GM23338 (cell line): ENCODE results near the gene PRR36. TPM values are rescaled to one million over a fixed set of nuclear protein-coding genes. Genes with fewer than 3 reads are reported as not detected.

Experiments used
- ATAC-seq: fragments of 200-7000 bp; cut with Tn5 transposase; 3 replicates; pipeline ENCODE4 v1.9.1; 2020
- DNase-seq: peaks from one replicate; pipeline ENCODE4 v3.0.0-alpha.2; 2015; ENCODE audit warnings: low spot score
- H2AFZ ChIP-seq: fragments of 200-600 bp; sonication (generic); 2 replicates; pipeline ENCODE4 v1.8.0; 2016; ENCODE audit warnings: antibody characterized with exemption, mild to moderate bottlenecking, moderate library complexity
- H3F3A ChIP-seq: fragments of 200-600 bp; sonication (generic); replicated peaks from 2 replicates; pipeline ENCODE4 v1.8.0; 2017; ENCODE audit warnings: antibody characterized with exemption, mixed run types, low read depth
- H3K27ac ChIP-seq: fragments of 200-600 bp; sonication (generic); 2 replicates; pipeline ENCODE4 v1.6.1; 2016; ENCODE audit warnings: low read depth
- H3K27me3 ChIP-seq: fragments of 200-600 bp; sonication (generic); 2 replicates; pipeline ENCODE4 v1.8.0; 2016; ENCODE audit warnings: mild to moderate bottlenecking, mixed run types, moderate library complexity; ENCODE audit not compliant: insufficient read depth
- H3K36me3 ChIP-seq: fragments of 200-600 bp; sonication (generic); 2 replicates; pipeline ENCODE4 v1.8.0; 2016; ENCODE audit warnings: mild to moderate bottlenecking; ENCODE audit not compliant: insufficient read depth
- H3K4me1 ChIP-seq: fragments of 200-600 bp; sonication (generic); 2 replicates; pipeline ENCODE4 v1.8.0; 2016; ENCODE audit warnings: mild to moderate bottlenecking, moderate library complexity; ENCODE audit not compliant: insufficient read depth
- H3K4me2 ChIP-seq: fragments of 200-600 bp; sonication (generic); 2 replicates; pipeline ENCODE4 v1.7.1; 2017; ENCODE audit warnings: mixed run types
- H3K4me3 ChIP-seq: fragments of 200-600 bp; sonication (generic); 2 replicates; pipeline ENCODE4 v1.6.1; 2016; ENCODE audit warnings: mixed run types
- H3K79me2 ChIP-seq: fragments of 200-600 bp; sonication (generic); replicated peaks from 2 replicates; pipeline ENCODE4 v1.8.0; 2017; ENCODE audit warnings: mild to moderate bottlenecking; ENCODE audit not compliant: insufficient read depth
- H3K9me2 ChIP-seq: fragments of 200-600 bp; sonication (generic); 2 replicates; pipeline ENCODE4 v1.8.0; 2017; ENCODE audit not compliant: insufficient read depth
- H4K20me1 ChIP-seq: fragments of 200-600 bp; sonication (generic); replicated peaks from 2 replicates; pipeline ENCODE4 v1.8.0; 2017; ENCODE audit warnings: mild to moderate bottlenecking; ENCODE audit not compliant: insufficient read depth
- H3K27ac Mint-ChIP-seq: 2 replicates; pipeline ENCODE4 v1.8.0; 2020; ENCODE audit warnings: inconsistent platforms, mild to moderate bottlenecking, moderate library complexity, mixed read lengths
- H3K27me3 Mint-ChIP-seq: 3 replicates; pipeline ENCODE4 v1.8.0; 2022; ENCODE audit warnings: low read depth, mild to moderate bottlenecking, moderate library complexity, mixed read lengths, inconsistent platforms; ENCODE audit not compliant: insufficient read depth, poor library complexity
- H3K36me3 Mint-ChIP-seq: 3 replicates; pipeline ENCODE4 v1.8.0; 2021; ENCODE audit warnings: low read depth, mild to moderate bottlenecking, inconsistent platforms, moderate library complexity, mixed read lengths
- H3K4me1 Mint-ChIP-seq: 3 replicates; pipeline ENCODE4 v1.8.0; 2020; ENCODE audit warnings: mild to moderate bottlenecking, inconsistent platforms, mixed read lengths
- H3K4me3 Mint-ChIP-seq: 3 replicates; pipeline ENCODE4 v1.8.0; 2021; ENCODE audit warnings: moderate library complexity, mild to moderate bottlenecking, inconsistent platforms, mixed read lengths
- H3K9me3 Mint-ChIP-seq: 3 replicates; pipeline ENCODE4 v1.8.0; 2020; ENCODE audit warnings: moderate library complexity, mild to moderate bottlenecking, inconsistent platforms, mixed read lengths
- CREB1 ChIP-seq: fragments of 250-450 bp; sonication (Bioruptor Pico); IDR thresholded peaks from 2 replicates; pipeline ENCODE4 v1.5.0; 2020; ENCODE audit warnings: low read depth, mild to moderate bottlenecking, moderate library complexity
- CTCF ChIP-seq, 2 experiments: fragments of 200-600 bp in 1 of 2; sonication (generic) in 1 of 2; conservative IDR thresholded peaks; 2 replicates each; pipeline versions ENCODE4 v1.5.1 to v1.6.1; 2016 to 2017; ENCODE audit warnings: antibody characterized with exemption in 2 of 2, low read depth in 2 of 2, mild to moderate bottlenecking in 2 of 2, moderate library complexity in 1 of 2
- EZH2 ChIP-seq: fragments of 200-600 bp; sonication (generic); IDR thresholded peaks from one replicate; pipeline ENCODE4 v1.8.0; 2017; ENCODE audit warnings: antibody characterized with exemption, mild to moderate bottlenecking, low read depth; ENCODE audit not compliant: unreplicated experiment
- EZH2phosphoT487 ChIP-seq: fragments of 200-600 bp; sonication (generic); IDR thresholded peaks from one replicate; pipeline ENCODE4 v1.8.1; 2018; ENCODE audit warnings: antibody characterized with exemption; ENCODE audit not compliant: unreplicated experiment
- JUNB ChIP-seq: IDR thresholded peaks from one replicate; pipeline ENCODE4 v1.6.1; 2016; ENCODE audit warnings: antibody characterized with exemption; ENCODE audit not compliant: unreplicated experiment
- NANOG ChIP-seq: IDR thresholded peaks from 2 replicates; pipeline ENCODE4 v1.6.1; 2016; ENCODE audit warnings: antibody characterized with exemption, borderline replicate concordance
- POLR2AphosphoS5 ChIP-seq: IDR thresholded peaks from 2 replicates; pipeline ENCODE4 v1.6.1; 2016; ENCODE audit warnings: antibody characterized with exemption, low read depth
- STAT1 ChIP-seq: IDR thresholded peaks from one replicate; pipeline ENCODE4 v1.6.1; 2016; ENCODE audit warnings: antibody characterized with exemption; ENCODE audit not compliant: unreplicated experiment
- ZNF114 ChIP-seq: fragments of 250-450 bp; sonication (Bioruptor Pico); IDR thresholded peaks from 2 replicates; pipeline ENCODE4 v1.5.0; 2020; ENCODE audit warnings: mild to moderate bottlenecking, moderate library complexity
- ZNF331 ChIP-seq: fragments of 250-450 bp; sonication (Bioruptor Pico); IDR thresholded peaks from 2 replicates; pipeline ENCODE4 v1.5.0; 2020; ENCODE audit warnings: low read depth, mild to moderate bottlenecking, moderate library complexity
- ZNF462 ChIP-seq: fragments of 250-450 bp; sonication (Bioruptor Pico); IDR thresholded peaks from 2 replicates; pipeline ENCODE4 v1.5.0; 2020; ENCODE audit warnings: mild to moderate bottlenecking, moderate library complexity
- polyA plus RNA-seq: library from polyadenylated mRNA; unstranded; fragments of >200 nt; fragmentation: Nextera tagmentation; extraction: Ambion mirVana; gene quantifications from 2 replicates; pipeline ENCODE4 v1.2.1, GENCODE V29; 2016
- total RNA-seq: library from RNA; depleted of rRNA; stranded (reverse); fragments of >200 nt; shearing (Covaris generic); gene quantifications from 2 replicates; pipeline ENCODE4 v1.2.3, GENCODE V29; 2014

The PRR36 gene
- total and polyA plus RNA-seq, 2 experiments from 2014 or later = 17.6 to 17.9 TPM

- no peaks in the 10 kb centered on the region for H3K9me3 Mint-ChIP-seq
These were observed 25.3 kb downstream of the PRR36 start for GRCh38 chr19:7848779-7849457.

GRCh38 chr19:7847664-7848063, 26.5 kb downstream of the PRR36 start:
- Histone ChIP-seq H3K27me3 (no peaks in the 10 kb centered on the region), H3K9me2 (no peaks in the 10 kb centered on the region), H3K4me3 (no peak overlapping the region), H3K4me1 (no peaks in the 10 kb centered on the region), H3K4me2 (no peak overlapping the region), H3K36me3 (no peaks in the 10 kb centered on the region), H2AFZ (no peak overlapping the region), H3K27ac (no peak overlapping the region), H4K20me1 (no peaks in the 10 kb centered on the region), H3F3A (peaks cover 9% of the 10 kb centered on the region), H3K79me2 (no peaks in the 10 kb centered on the region)
- H3K27ac Mint-ChIP-seq = no peak overlapping the region
- peaks cover 9% of the 10 kb centered on the region for H3K27me3 Mint-ChIP-seq
- no peaks in the 10 kb centered on the region; the same call in 2 of the 3 replicates for H3K4me1 Mint-ChIP-seq
- no peaks in the 10 kb centered on the region; the same call in 2 of the 3 replicates for H3K36me3 Mint-ChIP-seq
- DNase-seq (no peak), ATAC-seq (no peak)
- no peak overlapping the region for H3K4me3 Mint-ChIP-seq
- no peaks in the 10 kb centered on the region for H3K9me3 Mint-ChIP-seq
- TF ChIP-seq EZH2 (no peak), EZH2phosphoT487 (no peak), POLR2AphosphoS5 (no peak), NANOG (no peak), STAT1 (no peak), ZNF462 (CRISPR knock-in tag) (no peak)

More at GRCh38 chr19:7848779-7849457, 25.3 kb downstream of the PRR36 start:
- no peaks in the 10 kb centered on the region for H3K27me3 ChIP-seq
- H3K4me1 ChIP-seq = peaks cover 6% of the 10 kb centered on the region; the same call in 1 of the 2 replicates
- peaks cover 10% of the 10 kb centered on the region; the same call in 2 of the 3 replicates for H3K4me1 Mint-ChIP-seq
- no peak overlapping the region for H3K4me3 Mint-ChIP-seq
- no peaks in the 10 kb centered on the region for H4K20me1 ChIP-seq
- no peaks in the 10 kb centered on the region for H3K36me3 ChIP-seq
- ATAC-seq = no peak
- DNase-seq = no peak
- H3K9me2 ChIP-seq = no peaks in the 10 kb centered on the region
- H3K27ac Mint-ChIP-seq = no peak overlapping the region
- no peak overlapping the region for H2AFZ ChIP-seq
- H3K4me2 ChIP-seq = no peak overlapping the region
- H3K79me2 ChIP-seq = no peaks in the 10 kb centered on the region
- H3K27me3 Mint-ChIP-seq = peaks cover 15% of the 10 kb centered on the region
- H3K4me3 ChIP-seq = no peak overlapping the region
- H3K27ac ChIP-seq = no peak overlapping the region
- H3K36me3 Mint-ChIP-seq = no peaks in the 10 kb centered on the region; the same call in 2 of the 3 replicates
- TF ChIP-seq CTCF (conservative IDR thresholded peaks at IDR 0.05; ENCODE audit: low read depth in 2 of 2) (no peak), JUNB (no peak), STAT1 (no peak), EZH2phosphoT487 (no peak), CREB1 (CRISPR knock-in tag) (no peak), NANOG (no peak), ZNF114 (CRISPR knock-in tag) (no peak), POLR2AphosphoS5 (no peak), ZNF331 (no peak)
- no peaks in the 10 kb centered on the region for H3F3A ChIP-seq
